Heart left ventricle (tissue), 16 donors: ENCODE measurements around the gene PLEKHN1. TPM values are rescaled to one million over a fixed set of nuclear protein-coding genes. Genes with fewer than 3 reads are reported as not detected.

Experiments
- ATAC-seq, 4 donors: fragments of 200-7000 bp; cut with Tn5 transposase; one replicate each; pipeline ENCODE4 v1.9.1; 2020 to 2022; ENCODE audit warnings: moderate library complexity in 4 of 4, mild to moderate bottlenecking in 3 of 4, moderate number of reproducible peaks in 1 of 4
- DNase-seq, 5 donors: peaks; one replicate each; pipeline ENCODE4 v3.0.0-alpha.2; 2020
- H3K27ac ChIP-seq, 12 donors: fragments of 200-600 bp; sonication (generic) in 4 of 12; one replicate each; pipeline versions ENCODE4 v1.5.0 to v1.8.0; 2016 to 2022; ENCODE audit warnings: mild to moderate bottlenecking in 2 of 12
- H3K27me3 ChIP-seq, 9 donors: fragments of 200-600 bp; sonication (generic) in 2 of 9; one replicate each; pipeline versions ENCODE4 v1.5.1 to v1.8.0; 2016 to 2022; ENCODE audit warnings: mild to moderate bottlenecking in 3 of 9
- H3K36me3 ChIP-seq, 9 donors: fragments of 200-600 bp; sonication (generic) in 2 of 9; one replicate each; pipeline versions ENCODE4 v1.5.0 to v1.8.0; 2018 to 2022; ENCODE audit warnings: mild to moderate bottlenecking in 2 of 9
- H3K4me1 ChIP-seq, 12 donors: fragments of 200-600 bp; sonication (generic) in 4 of 12; one replicate each; pipeline versions ENCODE4 v1.5.0 to v1.8.0; 2016 to 2022; ENCODE audit warnings: mild to moderate bottlenecking in 3 of 12
- H3K4me3 ChIP-seq, 12 donors: fragments of 200-600 bp; sonication (generic) in 4 of 12; one replicate each; pipeline versions ENCODE4 v1.5.0 to v1.8.0; 2017 to 2022; ENCODE audit warnings: mild to moderate bottlenecking in 9 of 12, moderate library complexity in 4 of 12
- H3K9me3 ChIP-seq, 12 donors: fragments of 200-600 bp; sonication (generic) in 4 of 12; one replicate each; pipeline versions ENCODE4 v1.5.0 to v1.8.0; 2016 to 2022; ENCODE audit warnings: mild to moderate bottlenecking in 1 of 12
- POLR2A ChIP-seq, 2 donors: fragments of 450-650 bp; IDR thresholded peaks; one replicate each; pipeline ENCODE4 v1.6.1; 2017; ENCODE audit warnings: antibody characterized with exemption in 2 of 2, mild to moderate bottlenecking in 2 of 2, moderate library complexity in 2 of 2
- WGBS, 4 donors: extraction: QIAGEN DNeasy Blood & Tissue Kit in 2 of 4; methylation state at CpG; one replicate each; pipeline versions ENCODE4 v1.1.5 to v1.1.7; 2013 to 2018; 5-methylcytosine and 5-hydroxymethylcytosine counted together
- intact Hi-C, 10 donors: fragments of 100-400 bp; cut with DNase I; formaldehyde crosslinking; loops; one replicate each; pipeline versions ENCODE4 v1.11.1 to v1.14.2; 2022
- polyA plus RNA-seq, 2 donors: library from polyadenylated mRNA; stranded (reverse); fragments of 200-250 nt; gene quantifications; one replicate each; pipeline ENCODE4 v1.2.3, GENCODE V29; 2013
- total RNA-seq, 9 donors: library from RNA; depleted of rRNA in 2 of 9; stranded (reverse); fragments of >200 nt in 2 of 9; fragmentation: NEBNext Ultra II Directional in 3 of 9; extraction: Animal tissue kit (Norgen Biotek cat#: 25700) in 3 of 9; gene quantifications; one replicate each; pipeline versions ENCODE4 v1.1.0 to v1.2.4, GENCODE V29; 2016 to 2023
- TF ChIP-seq, protein P1 (sequence below), 12 donors: fragments of 200-600 bp; sonication (generic) in 4 of 12; IDR thresholded peaks; one replicate each; pipeline versions ENCODE4 v1.5.0 to v1.8.0; 2018 to 2022; ENCODE audit warnings: antibody characterized with exemption in 12 of 12, mild to moderate bottlenecking in 5 of 12
- donor health status: ischemic (EF 13 %, LVEDD 7.1; RV severe dilation, severe dysfunction).
- donor health status: healthy with polysubstance abuse.
- donor health status: DM: no; HTN: yes; CAD: no.
- donor health status: DM: no; HTN: no; CAD: no.
- donor health status: ischemic (EF 25% LVEDD 6.9; RV normal size, moderate dysfunction).
- donor health status: ischemic (EF 25% LVEDD 5.7; RV mildly dilated, moderate dysfunction).
- donor health status: healthy.
- donor health status: DM: yes; HTN: yes; CAD: no.
- donor health status: ischemic (EF 35%, LVEDD 5.7; RV mildly dilated, moderate dysfunction).
- donor health status: nonischemic (EF 11% LVEDD 7.7; RV severe dilation, severe dysfunction).
- donor health status: DM: yes; HTN: yes; CAD: no.
- donor health status: PGD.
- donor health status: ischemic (EF 29% LVEDD 5.4; RV normal size, mild dysfunction).
- donor health status: nonischemic (EF 23%, LVEDD 6.1; RV moderate dilation, normal function).

Gene PLEKHN1
- total and polyA plus RNA-seq, 11 donors: 0.15 to 0.63 (median 0.26) TPM; not detected in 7

DNA sequence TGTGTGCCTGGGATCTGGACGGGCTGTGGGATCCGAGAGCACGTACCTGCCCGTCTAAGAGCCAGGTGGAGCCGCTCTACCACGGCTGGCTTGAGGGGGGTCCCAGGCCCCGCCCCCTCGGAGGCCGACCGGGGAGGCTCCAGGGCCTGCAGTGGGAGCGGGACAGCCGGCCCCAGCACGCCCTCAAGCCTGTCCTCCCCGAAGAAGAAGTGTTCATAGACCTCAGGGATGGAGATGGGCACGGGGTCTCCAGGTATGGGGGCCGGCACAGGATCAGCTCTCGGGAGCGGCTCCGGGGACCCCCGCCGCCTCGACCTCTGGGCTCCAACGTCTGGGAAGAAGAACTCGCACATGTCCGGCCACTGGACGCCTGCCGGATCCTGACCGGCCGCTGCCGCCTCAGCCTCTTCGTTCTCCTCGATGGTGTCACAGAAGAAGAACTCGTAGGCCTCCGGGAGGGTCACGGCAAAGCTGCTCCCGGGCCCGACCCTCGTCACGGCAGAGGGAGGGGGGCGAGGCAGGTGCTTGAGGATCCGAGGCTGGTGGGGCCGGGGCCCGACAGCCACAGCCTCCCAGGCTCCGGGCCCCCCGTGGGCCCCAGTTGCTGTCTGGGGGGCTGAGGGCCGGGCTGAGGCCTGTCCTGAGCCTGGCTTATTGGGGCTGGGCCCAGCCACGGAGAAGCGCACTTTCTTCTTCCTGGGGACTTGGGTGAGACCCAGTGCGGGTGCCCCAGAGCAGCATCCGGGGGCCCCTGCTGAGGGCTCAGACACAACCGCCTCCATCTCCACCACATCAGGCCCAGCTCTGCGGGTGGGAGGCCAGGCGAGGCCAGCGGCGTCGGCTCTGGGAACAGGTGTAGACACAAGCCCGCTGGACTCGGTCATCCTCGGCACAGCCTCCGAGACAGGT, 12.8 kb downstream of the PLEKHN1 start:
- peak overlapping the region; percentile 7 to 100 (median 96) for H3K27ac ChIP-seq
- WGBS, 4 donors: 70 to 85% (median 73%) methylated on average over 42 to 60 of the region's 60 CpGs
- intact Hi-C loops: loop anchor here in 1 of 10 donors (10.0 kb wide), 1 partner anchor 516 kb away; no protein-coding TSS in a partner anchor
- H3K4me1 ChIP-seq: peaks cover 0 to 41% (median 9%) of the 10 kb centered on the region in 12 donors
- H3K4me3 ChIP-seq: peak overlapping the region; percentile 8 to 67 (median 56)
- H3K36me3 ChIP-seq: peaks cover 0 to 4% (median 0%) of the 10 kb centered on the region in 9 donors
- peaks cover 0 to 32% (median 12%) of the 10 kb centered on the region in 9 donors for H3K27me3 ChIP-seq
- DNase-seq (peak in 3 of 5 donors; percentile 8 to 60 (median 23)), ATAC-seq (no peak)
- H3K9me3 ChIP-seq: no peaks in the 10 kb centered on the region
- TF ChIP-seq, protein P1, sequence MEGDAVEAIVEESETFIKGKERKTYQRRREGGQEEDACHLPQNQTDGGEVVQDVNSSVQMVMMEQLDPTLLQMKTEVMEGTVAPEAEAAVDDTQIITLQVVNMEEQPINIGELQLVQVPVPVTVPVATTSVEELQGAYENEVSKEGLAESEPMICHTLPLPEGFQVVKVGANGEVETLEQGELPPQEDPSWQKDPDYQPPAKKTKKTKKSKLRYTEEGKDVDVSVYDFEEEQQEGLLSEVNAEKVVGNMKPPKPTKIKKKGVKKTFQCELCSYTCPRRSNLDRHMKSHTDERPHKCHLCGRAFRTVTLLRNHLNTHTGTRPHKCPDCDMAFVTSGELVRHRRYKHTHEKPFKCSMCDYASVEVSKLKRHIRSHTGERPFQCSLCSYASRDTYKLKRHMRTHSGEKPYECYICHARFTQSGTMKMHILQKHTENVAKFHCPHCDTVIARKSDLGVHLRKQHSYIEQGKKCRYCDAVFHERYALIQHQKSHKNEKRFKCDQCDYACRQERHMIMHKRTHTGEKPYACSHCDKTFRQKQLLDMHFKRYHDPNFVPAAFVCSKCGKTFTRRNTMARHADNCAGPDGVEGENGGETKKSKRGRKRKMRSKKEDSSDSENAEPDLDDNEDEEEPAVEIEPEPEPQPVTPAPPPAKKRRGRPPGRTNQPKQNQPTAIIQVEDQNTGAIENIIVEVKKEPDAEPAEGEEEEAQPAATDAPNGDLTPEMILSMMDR (IDR thresholded peaks at IDR 0.05): no peak
- no peak for TF ChIP-seq POLR2A (IDR thresholded peaks at IDR 0.05)

- peak overlapping the region; percentile 8 to 67 (median 56) for H3K4me3 ChIP-seq
- WGBS, 4 donors: 45 to 90% (median 69%) methylated on average over 9 of the region's 9 CpGs
- peaks cover 0 to 4% (median 0%) of the 10 kb centered on the region in 9 donors for H3K36me3 ChIP-seq
- no peaks in the 10 kb centered on the region for H3K9me3 ChIP-seq
- TF ChIP-seq POLR2A (IDR thresholded peaks at IDR 0.05): no peak
- TF ChIP-seq, protein P1 (IDR thresholded peaks at IDR 0.05): no peak
- ATAC-seq (no peak), DNase-seq (peak in 1 of 5 donors; percentile 7)
- peaks cover 0 to 28% (median 7%) of the 10 kb centered on the region in 9 donors for H3K27me3 ChIP-seq
- intact Hi-C loops: loop anchor here in 3 of 10 donors (5.0 to 10.0 kb wide), 3 partner anchors 83 to 515 kb away; no protein-coding TSS in a partner anchor
- H3K27ac ChIP-seq: peak overlapping the region in 10 of 12 donors; percentile 55 to 100 (median 98)
- peaks cover 0 to 45% (median 11%) of the 10 kb centered on the region in 12 donors for H3K4me1 ChIP-seq
Observed at GRCh38 chr1:979744-980072, 13.4 kb downstream of the PLEKHN1 start.

DNA sequence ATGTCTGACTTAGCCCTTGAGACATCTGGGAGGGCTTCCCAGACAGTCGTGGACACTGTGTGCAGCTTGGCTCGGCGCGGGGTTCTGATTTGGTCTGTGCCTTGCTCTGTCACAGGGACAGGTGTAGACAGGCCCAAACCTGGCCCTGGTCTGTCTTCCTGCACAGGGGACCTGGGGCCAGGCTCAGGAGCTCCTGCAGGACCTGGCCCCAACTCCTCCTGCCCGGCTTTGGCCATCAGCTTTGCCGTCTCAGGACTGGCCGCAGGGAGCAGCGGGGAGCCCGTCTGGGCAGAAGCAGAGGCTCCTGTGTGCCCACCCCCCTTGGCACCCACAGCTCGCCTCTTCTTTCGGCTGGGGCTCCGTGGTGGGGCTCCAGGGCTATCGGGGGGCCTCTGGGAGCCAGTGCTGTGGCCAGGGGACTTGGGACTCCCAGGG, 13.9 kb downstream of the PLEKHN1 start:
- peak in 1 of 5 donors; percentile 37 for DNase-seq
- H3K27ac ChIP-seq: peak overlapping the region; percentile 65 to 100 (median 97)
- intact Hi-C loops: loop anchor here in 2 of 10 donors (5.0 to 10.0 kb wide), 2 partner anchors 82 to 315 kb away; no protein-coding TSS in a partner anchor
- peaks cover 0 to 25% (median 7%) of the 10 kb centered on the region in 9 donors for H3K27me3 ChIP-seq
- WGBS, 4 donors: 27 to 51% (median 46%) methylated on average over 9 to 13 of the region's 13 CpGs
- peak in 3 of 4 donors; percentile 0 to 1 (median 1) for ATAC-seq
- peaks cover 0 to 44% (median 11%) of the 10 kb centered on the region in 12 donors for H3K4me1 ChIP-seq
- peak overlapping the region; percentile 33 to 67 (median 56) for H3K4me3 ChIP-seq
- TF ChIP-seq, protein P1 (IDR thresholded peaks at IDR 0.05): no peak
- TF ChIP-seq POLR2A (IDR thresholded peaks at IDR 0.05): no peak
- H3K9me3 ChIP-seq: no peaks in the 10 kb centered on the region
- H3K36me3 ChIP-seq: peaks cover 0 to 4% (median 0%) of the 10 kb centered on the region in 9 donors
